ENCODE results near the gene KRT72.

The KRT72 gene

DNA sequence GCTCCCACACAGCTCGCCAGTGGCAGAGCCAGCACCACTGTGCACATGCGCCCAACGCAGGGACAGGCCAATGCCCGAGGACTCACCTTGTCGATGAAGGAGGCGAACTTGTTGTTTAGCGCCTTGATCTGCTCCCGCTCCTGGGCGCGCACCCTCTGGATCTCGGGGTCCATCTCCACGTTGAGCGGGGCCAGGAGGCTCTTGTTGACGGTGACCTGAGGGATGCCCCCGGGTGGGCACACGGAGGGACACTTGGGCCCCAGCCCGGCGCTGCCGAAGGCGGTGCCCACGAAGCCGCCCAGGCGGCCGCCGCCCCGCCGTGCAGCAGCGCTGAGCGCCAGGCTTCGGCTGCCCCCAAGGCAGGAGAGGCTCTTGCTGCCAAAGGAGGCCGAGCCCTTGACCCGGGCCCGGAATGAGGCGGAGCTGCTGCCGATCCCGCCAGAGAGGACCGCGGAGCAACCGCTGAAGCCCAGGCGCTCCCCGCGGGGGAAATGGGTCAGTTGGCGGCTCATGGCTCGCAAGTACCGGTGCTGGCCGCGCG is at the start of gene KRT72:
KRT72 (minus strand) TSS at position 523 of the 541 bp plus-strand sequence; CDS start at position 512, 11 bp downstream.
- ChIA-PET POLR2A (ENCODE audit: low non-redundant PET) (interaction anchor here (0.6 kb wide), 1 partner anchor 262 kb away, joined by 3 read pairs; no protein-coding TSS in a partner anchor), CTCF (no interaction called here)
- TF ChIP-seq CTCF (conservative IDR thresholded peaks at IDR 0.05; ENCODE audit: low read depth), result no peak
- no peak within 1 kb of the TSS for H3K27ac ChIP-seq
- DNase-seq (ENCODE audit: low spot score), result no peak

GRCh38 chr12:52650520-52651081 is 49.3 kb upstream of the KRT72 start:
- TF ChIP-seq CTCF (conservative IDR thresholded peaks at IDR 0.05; ENCODE audit: low read depth), result no peak
- DNase-seq (ENCODE audit: low spot score), result no peak
- POLR2A ChIA-PET (ENCODE audit: low non-redundant PET), result no interaction called here
- H3K27ac ChIP-seq, result no peak overlapping the region
- CTCF ChIA-PET, result interaction anchor here (0.7 kb wide), 1 partner anchor 229 kb away, joined by 4 read pairs; no protein-coding TSS in a partner anchor

GRCh38 chr12:52649066-52649465 is 47.8 kb upstream of the KRT72 start:
- CTCF ChIA-PET, result no interaction called here
- H3K27ac ChIP-seq, result no peak overlapping the region
- TF ChIP-seq CTCF (conservative IDR thresholded peaks at IDR 0.05; ENCODE audit: low read depth), result no peak
- POLR2A ChIA-PET (ENCODE audit: low non-redundant PET), result no interaction called here
- no peak for DNase-seq (ENCODE audit: low spot score)

DNA sequence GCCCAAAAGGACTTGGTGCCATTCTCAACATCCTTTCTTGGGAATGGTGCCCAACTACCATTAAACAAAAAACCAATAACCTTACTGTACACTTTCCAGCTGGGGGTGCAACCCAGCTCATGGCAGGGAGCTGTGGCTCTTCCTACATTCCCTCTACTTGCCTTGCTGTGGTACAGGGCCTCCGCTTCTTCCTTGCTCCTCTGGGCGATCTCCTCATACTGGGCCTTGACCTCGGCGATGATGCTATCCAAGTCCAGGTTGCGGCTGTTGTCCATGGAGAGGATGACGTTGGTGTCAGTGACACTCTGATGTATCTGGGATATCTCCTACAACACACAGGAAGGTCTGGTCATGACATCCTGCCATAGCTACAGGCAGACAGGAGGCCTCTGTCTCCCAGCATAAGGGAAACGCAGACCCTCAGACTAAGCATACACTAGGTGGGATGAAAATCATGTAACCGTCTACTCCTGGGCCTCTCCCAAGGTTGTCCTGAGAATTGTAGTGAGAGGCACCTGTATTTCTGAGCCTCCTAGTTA is 46.8 kb upstream of the KRT72 start:
- no peak for TF ChIP-seq CTCF (conservative IDR thresholded peaks at IDR 0.05; ENCODE audit: low read depth)
- no peak for DNase-seq (ENCODE audit: low spot score)
- CTCF ChIA-PET, result no interaction called here
- H3K27ac ChIP-seq, result no peak overlapping the region
- POLR2A ChIA-PET (ENCODE audit: low non-redundant PET), result no interaction called here

DNA sequence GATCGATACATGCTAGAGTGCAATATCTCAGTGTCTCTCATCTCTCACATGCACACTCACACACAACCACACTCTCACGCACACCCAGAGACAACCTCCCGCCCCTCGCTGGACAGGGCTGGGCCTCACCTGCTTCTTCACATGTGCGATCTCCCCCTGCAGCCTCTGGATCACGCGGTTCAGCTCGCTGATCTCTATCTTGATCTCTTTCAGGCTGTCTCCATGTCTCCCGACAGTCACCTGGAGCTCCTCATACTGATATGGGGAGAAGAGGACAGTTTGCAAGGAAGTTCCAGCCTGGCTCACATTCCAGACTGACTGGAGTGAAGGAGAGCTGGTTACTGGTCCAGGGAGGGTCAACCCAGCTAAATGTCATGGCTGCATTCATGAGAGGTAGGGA is 46.3 kb upstream of the KRT72 start:
- TF ChIP-seq CTCF (conservative IDR thresholded peaks at IDR 0.05; ENCODE audit: low read depth), result no peak
- CTCF ChIA-PET, result no interaction called here
- H3K27ac ChIP-seq, result no peak overlapping the region
- POLR2A ChIA-PET (ENCODE audit: low non-redundant PET), result no interaction called here
- no peak for DNase-seq (ENCODE audit: low spot score)

- no peak for TF ChIP-seq CTCF (conservative IDR thresholded peaks at IDR 0.05; ENCODE audit: low read depth)
- CTCF ChIA-PET, result no interaction called here
- DNase-seq (ENCODE audit: low spot score), result no peak
- no peak overlapping the region for H3K27ac ChIP-seq
- POLR2A ChIA-PET (ENCODE audit: low non-redundant PET), result no interaction called here
Measured at GRCh38 chr12:52646613-52647012, 45.4 kb upstream of the KRT72 start.

Measured in RWPE1 (cell line).